H1 (cell line): ENCODE results near the gene FHIT. TPM values are rescaled to one million over a fixed set of nuclear protein-coding genes. Genes with fewer than 3 reads are reported as not detected.

Experiments
- BCL11A ChIP-seq, 2 experiments: IDR thresholded peaks; one replicate each; pipeline ENCODE4 v1.6.1; 2011; ENCODE audit warnings: low read depth in 2 of 2, low read length in 2 of 2, mild to moderate bottlenecking in 2 of 2
- CBX8 ChIP-seq: fragments of 300-800, 300-1000 bp; sonication (generic); IDR thresholded peaks from 2 replicates; pipeline ENCODE4 v1.7.1; 2016; ENCODE audit warnings: low read depth, low read length, borderline replicate concordance
- SAP30 ChIP-seq: fragments of 300-600 bp; sonication (generic); IDR thresholded peaks from 2 replicates; pipeline ENCODE4 v1.7.1; 2012; ENCODE audit warnings: low read length, moderate library complexity, mild to moderate bottlenecking, inconsistent platforms; ENCODE audit not compliant: insufficient read depth, insufficient replicate concordance
- SIN3A ChIP-seq, 2 experiments: IDR thresholded peaks in 1 of 2; conservative IDR thresholded peaks in 1 of 2; 2 replicates each; pipeline ENCODE4 v1.6.1; 2011 to 2012; ENCODE audit warnings: low read length in 2 of 2, improper control_type of control experiment in 1 of 2, low read depth in 1 of 2, mild to moderate bottlenecking in 1 of 2
- SP1 ChIP-seq: IDR thresholded peaks from 2 replicates; pipeline ENCODE4 v1.6.1; 2011; ENCODE audit warnings: low read depth, low read length
- YY1 ChIP-seq: IDR thresholded peaks from 2 replicates; pipeline ENCODE4 v1.6.1; 2011; ENCODE audit warnings: low read depth, mild to moderate bottlenecking, low read length
- polyA plus RNA-seq, 7 experiments: library from polyadenylated mRNA; depleted of rRNA in 3 of 7; stranded (reverse) in 5 of 7; unstranded in 2 of 7; fragments of >200 nt in 5 of 7; fragments of 200-250 nt in 2 of 7; gene quantifications; 1 replicate in 5 of 7; 2 replicates in 1 of 7; 4 replicates in 1 of 7; pipeline versions ENCODE4 v1.2.1 to v1.2.3, GENCODE V29; 2011 to 2013; ENCODE audit warnings: missing spikeins in 2 of 7, mixed read lengths in 2 of 7
- total RNA-seq: library from RNA; stranded (reverse); fragmentation: NEBNext Ultra II Directional; extraction: Animal tissue kit (Norgen Biotek cat#: 25700); gene quantifications from 2 replicates; pipeline ENCODE4 v1.2.1, GENCODE V29; 2021
- TF ChIP-seq, protein P1 (sequence below): fragments of 300-600 bp; sonication (generic); IDR thresholded peaks from 2 replicates; pipeline ENCODE4 v1.7.1; 2012; ENCODE audit warnings: low read length, moderate library complexity, mild to moderate bottlenecking, inconsistent platforms; ENCODE audit not compliant: insufficient replicate concordance
- TF ChIP-seq, protein P2 (sequence below): IDR thresholded peaks from 2 replicates; pipeline ENCODE4 v1.6.1; 2012; ENCODE audit warnings: low read length, inconsistent platforms
- TF ChIP-seq, protein P3 (sequence below): IDR thresholded peaks from 2 replicates; pipeline ENCODE4 v1.6.1; 2012; ENCODE audit warnings: inconsistent platforms

Gene FHIT
- total and polyA plus RNA-seq, 2 of the 8 experiments (the other 6 are each of a cell fraction or from before 2014, with no cell fraction given), result 1.2 to 3.2 TPM

DNA sequence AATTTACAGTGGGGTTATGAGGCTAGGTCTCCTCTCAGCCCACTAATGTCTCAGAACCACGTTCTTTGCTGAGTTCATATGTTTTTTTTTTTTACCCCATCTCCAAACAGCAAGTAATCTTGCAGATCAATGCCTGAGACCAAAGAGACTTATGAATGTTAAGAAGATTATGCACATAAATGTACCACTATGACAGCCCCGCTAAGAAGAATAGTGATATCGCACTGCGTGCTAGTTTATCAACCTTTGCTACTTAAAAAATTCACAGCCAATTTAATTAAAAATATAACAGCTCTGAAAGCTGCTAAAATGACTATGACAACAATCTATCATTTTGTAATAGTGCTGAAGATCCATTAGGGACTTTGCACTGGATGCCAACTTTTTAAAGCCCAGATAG is 1462.5 kb downstream of the FHIT start (continued):
- TF ChIP-seq, protein P1, sequence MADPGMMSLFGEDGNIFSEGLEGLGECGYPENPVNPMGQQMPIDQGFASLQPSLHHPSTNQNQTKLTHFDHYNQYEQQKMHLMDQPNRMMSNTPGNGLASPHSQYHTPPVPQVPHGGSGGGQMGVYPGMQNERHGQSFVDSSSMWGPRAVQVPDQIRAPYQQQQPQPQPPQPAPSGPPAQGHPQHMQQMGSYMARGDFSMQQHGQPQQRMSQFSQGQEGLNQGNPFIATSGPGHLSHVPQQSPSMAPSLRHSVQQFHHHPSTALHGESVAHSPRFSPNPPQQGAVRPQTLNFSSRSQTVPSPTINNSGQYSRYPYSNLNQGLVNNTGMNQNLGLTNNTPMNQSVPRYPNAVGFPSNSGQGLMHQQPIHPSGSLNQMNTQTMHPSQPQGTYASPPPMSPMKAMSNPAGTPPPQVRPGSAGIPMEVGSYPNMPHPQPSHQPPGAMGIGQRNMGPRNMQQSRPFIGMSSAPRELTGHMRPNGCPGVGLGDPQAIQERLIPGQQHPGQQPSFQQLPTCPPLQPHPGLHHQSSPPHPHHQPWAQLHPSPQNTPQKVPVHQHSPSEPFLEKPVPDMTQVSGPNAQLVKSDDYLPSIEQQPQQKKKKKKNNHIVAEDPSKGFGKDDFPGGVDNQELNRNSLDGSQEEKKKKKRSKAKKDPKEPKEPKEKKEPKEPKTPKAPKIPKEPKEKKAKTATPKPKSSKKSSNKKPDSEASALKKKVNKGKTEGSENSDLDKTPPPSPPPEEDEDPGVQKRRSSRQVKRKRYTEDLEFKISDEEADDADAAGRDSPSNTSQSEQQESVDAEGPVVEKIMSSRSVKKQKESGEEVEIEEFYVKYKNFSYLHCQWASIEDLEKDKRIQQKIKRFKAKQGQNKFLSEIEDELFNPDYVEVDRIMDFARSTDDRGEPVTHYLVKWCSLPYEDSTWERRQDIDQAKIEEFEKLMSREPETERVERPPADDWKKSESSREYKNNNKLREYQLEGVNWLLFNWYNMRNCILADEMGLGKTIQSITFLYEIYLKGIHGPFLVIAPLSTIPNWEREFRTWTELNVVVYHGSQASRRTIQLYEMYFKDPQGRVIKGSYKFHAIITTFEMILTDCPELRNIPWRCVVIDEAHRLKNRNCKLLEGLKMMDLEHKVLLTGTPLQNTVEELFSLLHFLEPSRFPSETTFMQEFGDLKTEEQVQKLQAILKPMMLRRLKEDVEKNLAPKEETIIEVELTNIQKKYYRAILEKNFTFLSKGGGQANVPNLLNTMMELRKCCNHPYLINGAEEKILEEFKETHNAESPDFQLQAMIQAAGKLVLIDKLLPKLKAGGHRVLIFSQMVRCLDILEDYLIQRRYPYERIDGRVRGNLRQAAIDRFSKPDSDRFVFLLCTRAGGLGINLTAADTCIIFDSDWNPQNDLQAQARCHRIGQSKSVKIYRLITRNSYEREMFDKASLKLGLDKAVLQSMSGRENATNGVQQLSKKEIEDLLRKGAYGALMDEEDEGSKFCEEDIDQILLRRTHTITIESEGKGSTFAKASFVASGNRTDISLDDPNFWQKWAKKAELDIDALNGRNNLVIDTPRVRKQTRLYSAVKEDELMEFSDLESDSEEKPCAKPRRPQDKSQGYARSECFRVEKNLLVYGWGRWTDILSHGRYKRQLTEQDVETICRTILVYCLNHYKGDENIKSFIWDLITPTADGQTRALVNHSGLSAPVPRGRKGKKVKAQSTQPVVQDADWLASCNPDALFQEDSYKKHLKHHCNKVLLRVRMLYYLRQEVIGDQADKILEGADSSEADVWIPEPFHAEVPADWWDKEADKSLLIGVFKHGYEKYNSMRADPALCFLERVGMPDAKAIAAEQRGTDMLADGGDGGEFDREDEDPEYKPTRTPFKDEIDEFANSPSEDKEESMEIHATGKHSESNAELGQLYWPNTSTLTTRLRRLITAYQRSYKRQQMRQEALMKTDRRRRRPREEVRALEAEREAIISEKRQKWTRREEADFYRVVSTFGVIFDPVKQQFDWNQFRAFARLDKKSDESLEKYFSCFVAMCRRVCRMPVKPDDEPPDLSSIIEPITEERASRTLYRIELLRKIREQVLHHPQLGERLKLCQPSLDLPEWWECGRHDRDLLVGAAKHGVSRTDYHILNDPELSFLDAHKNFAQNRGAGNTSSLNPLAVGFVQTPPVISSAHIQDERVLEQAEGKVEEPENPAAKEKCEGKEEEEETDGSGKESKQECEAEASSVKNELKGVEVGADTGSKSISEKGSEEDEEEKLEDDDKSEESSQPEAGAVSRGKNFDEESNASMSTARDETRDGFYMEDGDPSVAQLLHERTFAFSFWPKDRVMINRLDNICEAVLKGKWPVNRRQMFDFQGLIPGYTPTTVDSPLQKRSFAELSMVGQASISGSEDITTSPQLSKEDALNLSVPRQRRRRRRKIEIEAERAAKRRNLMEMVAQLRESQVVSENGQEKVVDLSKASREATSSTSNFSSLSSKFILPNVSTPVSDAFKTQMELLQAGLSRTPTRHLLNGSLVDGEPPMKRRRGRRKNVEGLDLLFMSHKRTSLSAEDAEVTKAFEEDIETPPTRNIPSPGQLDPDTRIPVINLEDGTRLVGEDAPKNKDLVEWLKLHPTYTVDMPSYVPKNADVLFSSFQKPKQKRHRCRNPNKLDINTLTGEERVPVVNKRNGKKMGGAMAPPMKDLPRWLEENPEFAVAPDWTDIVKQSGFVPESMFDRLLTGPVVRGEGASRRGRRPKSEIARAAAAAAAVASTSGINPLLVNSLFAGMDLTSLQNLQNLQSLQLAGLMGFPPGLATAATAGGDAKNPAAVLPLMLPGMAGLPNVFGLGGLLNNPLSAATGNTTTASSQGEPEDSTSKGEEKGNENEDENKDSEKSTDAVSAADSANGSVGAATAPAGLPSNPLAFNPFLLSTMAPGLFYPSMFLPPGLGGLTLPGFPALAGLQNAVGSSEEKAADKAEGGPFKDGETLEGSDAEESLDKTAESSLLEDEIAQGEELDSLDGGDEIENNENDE, result no peak
- TF ChIP-seq, protein P2, sequence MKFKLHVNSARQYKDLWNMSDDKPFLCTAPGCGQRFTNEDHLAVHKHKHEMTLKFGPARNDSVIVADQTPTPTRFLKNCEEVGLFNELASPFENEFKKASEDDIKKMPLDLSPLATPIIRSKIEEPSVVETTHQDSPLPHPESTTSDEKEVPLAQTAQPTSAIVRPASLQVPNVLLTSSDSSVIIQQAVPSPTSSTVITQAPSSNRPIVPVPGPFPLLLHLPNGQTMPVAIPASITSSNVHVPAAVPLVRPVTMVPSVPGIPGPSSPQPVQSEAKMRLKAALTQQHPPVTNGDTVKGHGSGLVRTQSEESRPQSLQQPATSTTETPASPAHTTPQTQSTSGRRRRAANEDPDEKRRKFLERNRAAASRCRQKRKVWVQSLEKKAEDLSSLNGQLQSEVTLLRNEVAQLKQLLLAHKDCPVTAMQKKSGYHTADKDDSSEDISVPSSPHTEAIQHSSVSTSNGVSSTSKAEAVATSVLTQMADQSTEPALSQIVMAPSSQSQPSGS, result no peak
- no peak for TF ChIP-seq SP1
- TF ChIP-seq CBX8, result no peak
- TF ChIP-seq, protein P3, sequence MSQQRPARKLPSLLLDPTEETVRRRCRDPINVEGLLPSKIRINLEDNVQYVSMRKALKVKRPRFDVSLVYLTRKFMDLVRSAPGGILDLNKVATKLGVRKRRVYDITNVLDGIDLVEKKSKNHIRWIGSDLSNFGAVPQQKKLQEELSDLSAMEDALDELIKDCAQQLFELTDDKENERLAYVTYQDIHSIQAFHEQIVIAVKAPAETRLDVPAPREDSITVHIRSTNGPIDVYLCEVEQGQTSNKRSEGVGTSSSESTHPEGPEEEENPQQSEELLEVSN, result no peak
- no peak for TF ChIP-seq BCL11A (IDR thresholded peaks at IDR 0.05; ENCODE audit: low read depth in 2 of 2, low read length in 2 of 2)
- no peak for TF ChIP-seq SIN3A (conservative IDR thresholded peaks at IDR 0.05 in 1 of 2, IDR thresholded peaks at IDR 0.05 in 1 of 2; ENCODE audit: low read depth in 1 of 2, low read length in 2 of 2)
- no peak for TF ChIP-seq YY1
- TF ChIP-seq SAP30, result no peak
